HG03175 (cell line): ENCODE data around the gene ODAD4.
"Not testable (repeated sequence)": the region's sequence is repeated elsewhere in the genome, so short reads cannot be mapped to it uniquely, and the experiment has no call there.

Experiments used
- ATAC-seq: cut with Tn5 transposase; IDR thresholded peaks from one replicate; pipeline ENCODE4 v1.9.1; 2021; ENCODE audit warnings: mild to moderate bottlenecking, moderate library complexity; ENCODE audit not compliant: unreplicated experiment

ODAD4 gene

GRCh38 chr17:42000413-42001133 lies 70.2 kb downstream of the ODAD4 start:
- no peak for ATAC-seq

- ATAC-seq = no peak
Measured at GRCh38 chr17:42001729-42002128, 71.3 kb downstream of the ODAD4 start.

- ATAC-seq = no peak
Measured at GRCh38 chr17:42002175-42002791, 71.9 kb downstream of the ODAD4 start.

- ATAC-seq = no peak
Measured at GRCh38 chr17:42002792-42003301, 72.4 kb downstream of the ODAD4 start.

- no peak for ATAC-seq
Measured at GRCh38 chr17:42005166-42005565, 74.7 kb downstream of the ODAD4 start.

GRCh38 chr17:42009170-42009569 lies 78.8 kb downstream of the ODAD4 start:
- no peak for ATAC-seq

- ATAC-seq = not testable (repeated sequence)
Measured at GRCh38 chr17:42010266-42010680, 79.9 kb downstream of the ODAD4 start.

GRCh38 chr17:42010898-42011516 lies 80.6 kb downstream of the ODAD4 start:
- ATAC-seq = no peak

- ATAC-seq = not testable (repeated sequence)
Measured at GRCh38 chr17:42012363-42012762, 81.9 kb downstream of the ODAD4 start.

- not testable (repeated sequence) for ATAC-seq
Measured at GRCh38 chr17:42013740-42014139, 83.3 kb downstream of the ODAD4 start.
